ENCODE measurements around the gene SIPA1L3.

GRCh38 chr19:38213469-38213868 lies 306.5 kb downstream of the SIPA1L3 start:
- TF ChIP-seq CTCF (IDR thresholded peaks at IDR 0.05) (no peak), POLR2A (IDR thresholded peaks at IDR 0.05) (no peak)

All from lower leg skin (tissue), 3 donors.